Ovary (tissue), 9 donors: ENCODE results near the gene KCND3. TPM values are rescaled to one million over a fixed set of nuclear protein-coding genes. Genes with fewer than 3 reads are reported as not detected.

ENCODE experiments used
- DNase-seq, 5 donors: peaks; one replicate each; pipeline ENCODE4 v3.0.0-alpha.2; 2019 to 2020
- H3K27ac ChIP-seq, 2 donors: fragments of 200-600 bp; one replicate each; pipeline versions ENCODE4 v1.5.1 to v1.8.0; 2019 to 2022
- H3K27me3 ChIP-seq: fragments of 200-600 bp; one replicate; pipeline ENCODE4 v1.8.0; 2022
- H3K36me3 ChIP-seq: fragments of 200-600 bp; sonication (generic); one replicate; pipeline ENCODE4 v1.5.1; 2019
- H3K4me1 ChIP-seq: one replicate; pipeline ENCODE4 v1.8.1; 2013; ENCODE audit warnings: mild to moderate bottlenecking, moderate library complexity; ENCODE audit not compliant: insufficient read depth
- H3K4me3 ChIP-seq: fragments of 200-600 bp; sonication (generic); one replicate; pipeline ENCODE4 v1.5.1; 2017
- H3K9me3 ChIP-seq, 2 donors: fragments of 200-600 bp in 1 of 2; sonication (generic) in 1 of 2; one replicate each; pipeline versions ENCODE4 v1.5.1 to v1.8.1; 2013 to 2019; ENCODE audit warnings: mild to moderate bottlenecking in 1 of 2, moderate library complexity in 1 of 2
- EP300 ChIP-seq: sonication (generic); formaldehyde crosslinking; IDR thresholded peaks from one replicate; pipeline ENCODE4 v1.6.1; 2017; ENCODE audit warnings: antibody characterized with exemption
- POLR2A ChIP-seq: fragments of 450-650 bp; IDR thresholded peaks from one replicate; pipeline ENCODE4 v1.6.1; 2017; ENCODE audit warnings: antibody characterized with exemption, mild to moderate bottlenecking, moderate library complexity
- WGBS, 3 donors: extraction: QIAGEN DNeasy Blood & Tissue Kit in 1 of 3; methylation state at CpG; one replicate each; pipeline versions ENCODE4 v1.1.5 to v1.1.7; 2013 to 2017; 5-methylcytosine and 5-hydroxymethylcytosine counted together
- intact Hi-C, 4 donors: fragments of 100-400 bp; cut with DNase I; formaldehyde crosslinking; loops; one replicate each; pipeline versions ENCODE4 v1.11.0 to v1.15.1; 2022 to 2023
- polyA plus RNA-seq, 2 donors: library from polyadenylated mRNA; stranded (reverse); fragments of 200-250 nt in 1 of 2; fragments of 350-450 nt in 1 of 2; fragmentation: Illumina TruSeq in 1 of 2; extraction: RNeasy Lipid Tissue Mini Kit (QIAGEN cat#74804) in 1 of 2; gene quantifications; one replicate each; pipeline ENCODE4 v1.2.3, GENCODE V29; 2013 to 2014
- total RNA-seq, 7 donors: library from RNA; depleted of rRNA in 2 of 7; stranded (reverse); fragments of >200 nt in 2 of 7; fragmentation: NEBNext Ultra II Directional in 3 of 7; extraction: Animal tissue kit (Norgen Biotek cat#: 25700) in 3 of 7; gene quantifications; one replicate each; pipeline versions ENCODE4 v1.1.0 to v1.2.4, GENCODE V29; 2016 to 2023
- TF ChIP-seq, protein P1 (sequence below), 3 donors: fragments of 450-650 bp in 2 of 3; fragments of 200-600 bp in 1 of 3; IDR thresholded peaks; one replicate each; pipeline versions ENCODE4 v1.5.1 to v1.8.0; 2016 to 2022; ENCODE audit warnings: antibody characterized with exemption in 3 of 3, mild to moderate bottlenecking in 1 of 3
- donor health status: DM: no; HTN: no; CAD: no; lungs with moderate emphysema.
- donor health status: DM: no; HTN: no; CAD: no.
- donor health status: Bipolar disorder and iron deficiency.
- donor health status: DM: yes; HTN: yes; CAD: no.
- donor health status: DM: no; HTN: no; CAD: no.
- donor health status: DM: yes; HTN: yes; CAD: no.

KCND3 gene
- total and polyA plus RNA-seq, 9 donors = 0.15 to 6.5 (median 0.60) TPM

- TF ChIP-seq POLR2A = no peak
- TF ChIP-seq, protein P1, sequence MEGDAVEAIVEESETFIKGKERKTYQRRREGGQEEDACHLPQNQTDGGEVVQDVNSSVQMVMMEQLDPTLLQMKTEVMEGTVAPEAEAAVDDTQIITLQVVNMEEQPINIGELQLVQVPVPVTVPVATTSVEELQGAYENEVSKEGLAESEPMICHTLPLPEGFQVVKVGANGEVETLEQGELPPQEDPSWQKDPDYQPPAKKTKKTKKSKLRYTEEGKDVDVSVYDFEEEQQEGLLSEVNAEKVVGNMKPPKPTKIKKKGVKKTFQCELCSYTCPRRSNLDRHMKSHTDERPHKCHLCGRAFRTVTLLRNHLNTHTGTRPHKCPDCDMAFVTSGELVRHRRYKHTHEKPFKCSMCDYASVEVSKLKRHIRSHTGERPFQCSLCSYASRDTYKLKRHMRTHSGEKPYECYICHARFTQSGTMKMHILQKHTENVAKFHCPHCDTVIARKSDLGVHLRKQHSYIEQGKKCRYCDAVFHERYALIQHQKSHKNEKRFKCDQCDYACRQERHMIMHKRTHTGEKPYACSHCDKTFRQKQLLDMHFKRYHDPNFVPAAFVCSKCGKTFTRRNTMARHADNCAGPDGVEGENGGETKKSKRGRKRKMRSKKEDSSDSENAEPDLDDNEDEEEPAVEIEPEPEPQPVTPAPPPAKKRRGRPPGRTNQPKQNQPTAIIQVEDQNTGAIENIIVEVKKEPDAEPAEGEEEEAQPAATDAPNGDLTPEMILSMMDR (IDR thresholded peaks at IDR 0.05) = no peak
- TF ChIP-seq EP300 = no peak
- Histone ChIP-seq H3K27ac (no peak overlapping the region), H3K27me3 (no peaks in the 10 kb centered on the region), H3K36me3 (no peaks in the 10 kb centered on the region), H3K4me1 (peaks cover 1% of the 10 kb centered on the region), H3K4me3 (no peak overlapping the region), H3K9me3 (no peaks in the 10 kb centered on the region)
- WGBS, 3 donors = 85 to 89% (median 86%) methylated on average over 8 of the region's 8 CpGs
- intact Hi-C loops = no loop called here
- no peak for DNase-seq
Observed at GRCh38 chr1:111884772-111885443, 104.6 kb downstream of the KCND3 start.

- H3K36me3 ChIP-seq = no peaks in the 10 kb centered on the region
- peaks cover 1% of the 10 kb centered on the region for H3K4me1 ChIP-seq
- no peaks in the 10 kb centered on the region for H3K27me3 ChIP-seq
- WGBS, 3 donors = 43 to 52% (median 50%) methylated on average over 10 of the region's 10 CpGs
- H3K9me3 ChIP-seq = no peaks in the 10 kb centered on the region
- H3K27ac ChIP-seq = no peak overlapping the region
- TF ChIP-seq POLR2A (no peak), EP300 (no peak)
- TF ChIP-seq, protein P1 (IDR thresholded peaks at IDR 0.05) = no peak
- no peak overlapping the region for H3K4me3 ChIP-seq
- intact Hi-C loops = no loop called here
- no peak for DNase-seq
Observed at GRCh38 chr1:111882986-111883560, 106.4 kb downstream of the KCND3 start.

GRCh38 chr1:111882559-111882958 is 106.9 kb downstream of the KCND3 start:
- Histone ChIP-seq H3K36me3 (no peaks in the 10 kb centered on the region), H3K27ac (no peak overlapping the region), H3K4me1 (peaks cover 1% of the 10 kb centered on the region), H3K27me3 (no peaks in the 10 kb centered on the region), H3K9me3 (no peaks in the 10 kb centered on the region), H3K4me3 (no peak overlapping the region)
- WGBS, 3 donors = 68 to 73% (median 69%) methylated on average over 6 of the region's 6 CpGs
- TF ChIP-seq, protein P1 (IDR thresholded peaks at IDR 0.05) = no peak
- TF ChIP-seq EP300 (no peak), POLR2A (no peak)
- no peak for DNase-seq
- intact Hi-C loops = no loop called here

DNA sequence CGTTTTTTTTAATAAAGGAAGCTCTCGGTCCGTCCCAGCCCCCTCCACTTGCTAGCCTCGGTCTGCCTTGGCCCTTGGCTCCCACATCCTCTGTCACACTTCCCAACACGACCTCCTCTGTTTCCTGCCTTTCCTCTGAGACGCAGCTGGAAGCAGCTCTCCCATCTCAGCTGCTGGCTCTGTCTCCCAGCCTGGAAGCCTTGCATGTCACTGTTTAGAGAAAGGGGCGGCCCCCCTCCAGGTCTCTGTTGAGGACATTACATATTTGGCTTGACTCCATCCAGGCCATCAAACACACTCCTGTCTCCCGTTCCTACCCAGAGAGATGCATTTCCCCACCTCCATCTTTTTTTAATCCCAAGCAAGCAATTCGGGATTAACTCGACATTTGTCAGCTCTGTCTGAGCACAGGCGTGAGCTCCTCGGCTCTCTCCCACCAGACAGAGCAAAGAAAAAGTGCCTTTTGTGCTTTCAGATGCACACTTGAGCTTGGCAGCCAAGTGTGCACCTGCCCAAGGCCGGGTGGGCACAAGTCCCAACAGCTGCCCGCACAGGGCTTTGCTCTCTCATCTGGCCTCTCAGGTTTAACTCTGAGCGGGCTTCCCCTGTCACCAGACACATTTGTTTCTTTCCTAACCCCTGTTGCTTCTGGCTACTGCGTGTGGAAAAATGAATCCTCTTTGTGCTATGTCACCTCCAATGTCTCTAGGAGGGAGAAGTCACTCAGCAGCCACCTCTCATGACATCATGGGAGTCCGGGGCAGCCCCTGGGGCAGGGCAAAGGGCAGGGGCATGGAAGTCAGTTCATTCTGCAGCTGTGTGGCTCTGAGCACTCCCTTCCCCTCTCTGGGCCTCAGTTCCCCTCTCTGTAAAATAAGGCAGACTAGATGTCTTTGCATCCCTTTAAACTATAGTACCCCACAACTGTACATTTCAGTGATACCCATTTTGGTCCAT is 108.3 kb downstream of the KCND3 start:
- H3K27ac ChIP-seq = no peak overlapping the region
- WGBS, 3 donors = 14 to 21% (median 17%) methylated on average over 17 of the region's 17 CpGs
- H3K27me3 ChIP-seq = no peaks in the 10 kb centered on the region
- intact Hi-C loops = no loop called here
- H3K9me3 ChIP-seq = no peaks in the 10 kb centered on the region
- TF ChIP-seq EP300 (no peak), POLR2A (no peak)
- TF ChIP-seq, protein P1 (IDR thresholded peaks at IDR 0.05) = no peak
- peaks cover 1% of the 10 kb centered on the region for H3K4me1 ChIP-seq
- no peak for DNase-seq
- no peak overlapping the region for H3K4me3 ChIP-seq
- no peaks in the 10 kb centered on the region for H3K36me3 ChIP-seq
